Measurements from ENCODE around the gene HARBI1.
A peak's percentile ranks its signal among the peaks of the same experiment; 100 is the strongest.
"Not testable (repeated sequence)": the region's sequence is repeated elsewhere in the genome, so short reads cannot be mapped to it uniquely, and the experiment has no call there.

The HARBI1 gene

GRCh38 chr11:46590740-46591605, 26.1 kb downstream of the HARBI1 start:
- no peak for TF ChIP-seq POLR2AphosphoS5 (IDR thresholded peaks at IDR 0.05; ENCODE audit: low read depth, low read length)
- DNase-seq (ENCODE audit: insufficient read length) (no peak), FAIRE-seq (no peak)

GRCh38 chr11:46588915-46589314, 28.1 kb downstream of the HARBI1 start:
- FAIRE-seq (no peak), DNase-seq (ENCODE audit: insufficient read length) (no peak)
- no peak for TF ChIP-seq POLR2A (IDR thresholded peaks at IDR 0.05; ENCODE audit: low read depth, low read length)
- TF ChIP-seq POLR2AphosphoS5 (IDR thresholded peaks at IDR 0.05; ENCODE audit: low read depth, low read length) = no peak
- no peak for TF ChIP-seq TAF1 (IDR thresholded peaks at IDR 0.05; ENCODE audit: borderline replicate concordance, low read depth, low read length)

GRCh38 chr11:46588131-46588530, 28.9 kb downstream of the HARBI1 start:
- no peak for TF ChIP-seq POLR2AphosphoS5 (IDR thresholded peaks at IDR 0.05; ENCODE audit: low read depth, low read length)
- no peak for TF ChIP-seq POLR2A (IDR thresholded peaks at IDR 0.05; ENCODE audit: low read depth, low read length)
- TF ChIP-seq TAF1 (IDR thresholded peaks at IDR 0.05; ENCODE audit: borderline replicate concordance, low read depth, low read length) = no peak
- DNase-seq (ENCODE audit: insufficient read length) (no peak), FAIRE-seq (no peak)

- not testable (repeated sequence) for DNase-seq (ENCODE audit: insufficient read length); FAIRE-seq
Measured at GRCh38 chr11:46583513-46583912, 33.5 kb downstream of the HARBI1 start.

GRCh38 chr11:46582588-46582987, 34.4 kb downstream of the HARBI1 start:
- no peak for FAIRE-seq

GRCh38 chr11:46577058-46577457, 40.0 kb downstream of the HARBI1 start:
- TF ChIP-seq POLR2AphosphoS5 (IDR thresholded peaks at IDR 0.05; ENCODE audit: low read depth, low read length) (no peak), TAF1 (IDR thresholded peaks at IDR 0.05; ENCODE audit: borderline replicate concordance, low read depth, low read length) (no peak), POLR2A (IDR thresholded peaks at IDR 0.05; ENCODE audit: low read depth, low read length) (no peak)
- FAIRE-seq = peak; percentile 5
- no peak for DNase-seq (ENCODE audit: insufficient read length)

More at GRCh38 chr11:46582588-46582987, 34.4 kb downstream of the HARBI1 start:
- DNase-seq (ENCODE audit: insufficient read length) = no peak
- TF ChIP-seq POLR2AphosphoS5 (IDR thresholded peaks at IDR 0.05; ENCODE audit: low read depth, low read length) = no peak
- no peak for TF ChIP-seq TAF1 (IDR thresholded peaks at IDR 0.05; ENCODE audit: borderline replicate concordance, low read depth, low read length)

GRCh38 chr11:46574656-46575055, 42.4 kb downstream of the HARBI1 start:
- no peak for DNase-seq (ENCODE audit: insufficient read length)
- no peak for FAIRE-seq
- TF ChIP-seq POLR2AphosphoS5 (IDR thresholded peaks at IDR 0.05; ENCODE audit: low read depth, low read length) (no peak), POLR2A (IDR thresholded peaks at IDR 0.05; ENCODE audit: low read depth, low read length) (no peak), TAF1 (IDR thresholded peaks at IDR 0.05; ENCODE audit: borderline replicate concordance, low read depth, low read length) (no peak)

- FAIRE-seq (peak; percentile 14), DNase-seq (ENCODE audit: insufficient read length) (no peak)
- TF ChIP-seq POLR2AphosphoS5 (IDR thresholded peaks at IDR 0.05; ENCODE audit: low read depth, low read length) = no peak
Measured at GRCh38 chr11:46570790-46571398, 46.1 kb downstream of the HARBI1 start.

- FAIRE-seq (no peak), DNase-seq (ENCODE audit: insufficient read length) (no peak)
- no peak for TF ChIP-seq TAF1 (IDR thresholded peaks at IDR 0.05; ENCODE audit: borderline replicate concordance, low read depth, low read length)
- TF ChIP-seq POLR2A (IDR thresholded peaks at IDR 0.05; ENCODE audit: low read depth, low read length) = no peak
- no peak for TF ChIP-seq POLR2AphosphoS5 (IDR thresholded peaks at IDR 0.05; ENCODE audit: low read depth, low read length)
Measured at GRCh38 chr11:46565232-46565840, 51.7 kb downstream of the HARBI1 start.

GRCh38 chr11:46564459-46564858, 52.6 kb downstream of the HARBI1 start:
- no peak for TF ChIP-seq TAF1 (IDR thresholded peaks at IDR 0.05; ENCODE audit: borderline replicate concordance, low read depth, low read length)
- no peak for TF ChIP-seq POLR2AphosphoS5 (IDR thresholded peaks at IDR 0.05; ENCODE audit: low read depth, low read length)
- DNase-seq (ENCODE audit: insufficient read length) (no peak), FAIRE-seq (no peak)

- no peak for TF ChIP-seq TAF1 (IDR thresholded peaks at IDR 0.05; ENCODE audit: borderline replicate concordance, low read depth, low read length)
- TF ChIP-seq POLR2AphosphoS5 (IDR thresholded peaks at IDR 0.05; ENCODE audit: low read depth, low read length) = no peak
- FAIRE-seq (no peak), DNase-seq (ENCODE audit: insufficient read length) (no peak)
Measured at GRCh38 chr11:46562527-46562926, 54.5 kb downstream of the HARBI1 start.

- DNase-seq (ENCODE audit: insufficient read length) (no peak), FAIRE-seq (peak; percentile 81)
- TF ChIP-seq POLR2A (IDR thresholded peaks at IDR 0.05; ENCODE audit: low read depth, low read length) (no peak), POLR2AphosphoS5 (IDR thresholded peaks at IDR 0.05; ENCODE audit: low read depth, low read length) (no peak), TAF1 (IDR thresholded peaks at IDR 0.05; ENCODE audit: borderline replicate concordance, low read depth, low read length) (no peak)
Measured at GRCh38 chr11:46560300-46560991, 56.6 kb downstream of the HARBI1 start.

All from GM12892 (cell line).